Mucosa of descending colon (tissue), 3 donors: ENCODE data around the gene DAZAP1. TPM values are rescaled to one million over a fixed set of nuclear protein-coding genes. Genes with fewer than 3 reads are reported as not detected.

Experiments used
- ATAC-seq: fragments of 200-7000 bp; cut with Tn5 transposase; one replicate; pipeline ENCODE4 v1.9.1; 2020; ENCODE audit warnings: mild to moderate bottlenecking, moderate library complexity
- DNase-seq, 3 donors: peaks; one replicate each; pipeline ENCODE4 v3.0.0-alpha.2; 2020
- H3K36me3 ChIP-seq: fragments of 200-600 bp; one replicate; pipeline ENCODE4 v1.8.0; 2021; ENCODE audit warnings: low read depth, mild to moderate bottlenecking
- H3K4me1 ChIP-seq: fragments of 200-600 bp; one replicate; pipeline ENCODE4 v1.8.0; 2021; ENCODE audit warnings: low read depth, mild to moderate bottlenecking
- H3K4me3 ChIP-seq: fragments of 200-600 bp; one replicate; pipeline ENCODE4 v1.8.0; 2021; ENCODE audit warnings: mild to moderate bottlenecking
- H3K9me3 ChIP-seq: fragments of 200-600 bp; one replicate; pipeline ENCODE4 v1.8.0; 2021; ENCODE audit warnings: mild to moderate bottlenecking
- CTCF ChIP-seq: fragments of 200-600 bp; IDR thresholded peaks from one replicate; pipeline ENCODE4 v1.8.0; 2022; ENCODE audit warnings: antibody characterized with exemption, mild to moderate bottlenecking
- intact Hi-C, 2 donors: fragments of 100-400 bp; cut with DNase I in 1 of 2; cut with micrococcal nuclease in 1 of 2; formaldehyde crosslinking; loops; one replicate each; pipeline versions ENCODE4 v1.11.0 to v1.11.1; 2022; cut with DNase I, micrococcal nuclease
- total RNA-seq, 3 donors: library from RNA; stranded (reverse); fragmentation: NEBNext Ultra II Directional in 2 of 3; extraction: Animal tissue kit (Norgen Biotek cat#: 25700) in 2 of 3; gene quantifications; one replicate each; pipeline versions ENCODE4 v1.2.1 to v1.2.4, GENCODE V29; 2021 to 2023
- donor health status: DM: no; HTN: no; CAD: no; lungs with moderate emphysema.
- donor health status: DM: no; HTN: no; CAD: no.
- donor health status: DM: no; HTN: yes; CAD: no.

The DAZAP1 gene
- total RNA-seq, 3 donors from 2014 or later, result 117 to 123 (median 119) TPM

- TF ChIP-seq CTCF, result no peak
- intact Hi-C loops, result no loop called here
- Histone ChIP-seq H3K4me3 (no peak overlapping the region), H3K36me3 (no peaks in the 10 kb centered on the region), H3K4me1 (peaks cover 7% of the 10 kb centered on the region), H3K9me3 (no peaks in the 10 kb centered on the region)
- DNase-seq (no peak), ATAC-seq (no peak)
Measured at GRCh38 chr19:1379961-1380489, 27.4 kb upstream of the DAZAP1 start.

- H3K9me3 ChIP-seq, result no peaks in the 10 kb centered on the region
- intact Hi-C loops, result no loop called here
- H3K36me3 ChIP-seq, result no peaks in the 10 kb centered on the region
- DNase-seq (no peak), ATAC-seq (no peak)
- H3K4me3 ChIP-seq, result no peak overlapping the region
- TF ChIP-seq CTCF, result no peak
- H3K4me1 ChIP-seq, result peaks cover 11% of the 10 kb centered on the region
Measured at GRCh38 chr19:1382250-1382649, 25.1 kb upstream of the DAZAP1 start.

GRCh38 chr19:1383017-1383311, 24.4 kb upstream of the DAZAP1 start:
- Histone ChIP-seq H3K36me3 (no peaks in the 10 kb centered on the region), H3K4me3 (peak overlapping the region; percentile 88), H3K9me3 (no peaks in the 10 kb centered on the region), H3K4me1 (peaks cover 11% of the 10 kb centered on the region)
- intact Hi-C loops, result no loop called here
- no peak for DNase-seq
- TF ChIP-seq CTCF, result no peak
- no peak for ATAC-seq

GRCh38 chr19:1383312-1384084, 23.9 kb upstream of the DAZAP1 start, which contains the start of gene NDUFS7:
Gene NDUFS7 (plus strand): TSS chr19:1383907. CDS start chr19:1383927, 20 bp downstream.
- intact Hi-C loops, result no loop called here
- no peak for TF ChIP-seq CTCF
- peak; percentile 96 for ATAC-seq

GRCh38 chr19:1384085-1384462, 23.3 kb upstream of the DAZAP1 start:
- H3K4me3 ChIP-seq, result peak overlapping the region; percentile 88
- peaks cover 11% of the 10 kb centered on the region for H3K4me1 ChIP-seq
- H3K36me3 ChIP-seq, result no peaks in the 10 kb centered on the region
- no peak for TF ChIP-seq CTCF
- intact Hi-C loops, result no loop called here
- peak; percentile 6 for ATAC-seq
- DNase-seq, result peak in 1 of 3 donors; percentile 25
- H3K9me3 ChIP-seq, result no peaks in the 10 kb centered on the region

More at GRCh38 chr19:1383312-1384084, 23.9 kb upstream of the DAZAP1 start, which contains the start of gene NDUFS7:
- H3K4me1 ChIP-seq, result peaks cover 11% of the 10 kb centered on the region
- peak within 1 kb of the TSS; percentile 88 for H3K4me3 ChIP-seq
- no peaks in the 10 kb centered on the region for H3K9me3 ChIP-seq
- DNase-seq, result peak; percentile 90 to 96 (median 94)
- H3K36me3 ChIP-seq, result no peaks in the 10 kb centered on the region
